SK-N-SH (cell line): ENCODE results near the gene APLP2. TPM values are rescaled to one million over a fixed set of nuclear protein-coding genes. Genes with fewer than 3 reads are reported as not detected.

Experiments
- CTCF ChIA-PET: fragments of 300-600, 350-600 bp; formaldehyde crosslinking; extraction: SDS; loops from one replicate; lab custom pipeline; 2021; lab: Yijun Ruan, JAX
- POLR2A ChIA-PET: fragments of 350-600 bp; sonication (Branson Sonifier 250); formaldehyde crosslinking; extraction: SDS; loops from one replicate; lab custom pipeline; 2020; ENCODE audit warnings: antibody characterized with exemption, inconsistent platforms; lab: Yijun Ruan, JAX
- DNase-seq: peaks from one replicate; pipeline ENCODE4 v3.0.0; 2012
- H2AFZ ChIP-seq: fragments of 200-600 bp; sonication (generic); 2 replicates; pipeline ENCODE4 v1.8.1; 2016; ENCODE audit warnings: antibody characterized with exemption, mild to moderate bottlenecking, low read depth
- H3F3A ChIP-seq: fragments of 200-600 bp; sonication (generic); replicated peaks from 2 replicates; pipeline ENCODE3; 2016; ENCODE audit warnings: antibody characterized with exemption, mild to moderate bottlenecking; ENCODE audit not compliant: insufficient read depth
- H3K27ac ChIP-seq, 2 experiments: fragments of 200-500 bp in 1 of 2; fragments of 200-600 bp in 1 of 2; sonication (Bioruptor generic) in 1 of 2; sonication (generic), shearing (Covaris generic) in 1 of 2; 2 replicates each; pipeline versions ENCODE4 v1.5.1 to v1.6.1; 2014 to 2016; ENCODE audit warnings: low read depth in 2 of 2, inconsistent platforms in 1 of 2, low read length in 1 of 2, mild to moderate bottlenecking in 1 of 2, mixed read lengths in 1 of 2
- H3K27me3 ChIP-seq: fragments of 200-600 bp; sonication (generic), shearing (Covaris generic); 2 replicates; pipeline ENCODE4 v1.6.1; 2016; ENCODE audit warnings: mixed run types; ENCODE audit not compliant: insufficient read depth
- H3K36me3 ChIP-seq, 2 experiments: fragments of 200-500 bp in 1 of 2; fragments of 200-600 bp in 1 of 2; sonication (Bioruptor generic) in 1 of 2; sonication (generic) in 1 of 2; replicated peaks in 1 of 2; 2 replicates each; pipeline versions ENCODE3 to v1.5.1; 2014 to 2016; ENCODE audit warnings: low read length in 1 of 2, mild to moderate bottlenecking in 1 of 2; ENCODE audit not compliant: insufficient read depth in 2 of 2, control insufficient read depth in 1 of 2
- H3K4me1 ChIP-seq, 2 experiments: fragments of 200-500 bp in 1 of 2; fragments of 200-600 bp in 1 of 2; sonication (Bioruptor generic) in 1 of 2; sonication (generic), shearing (Covaris generic) in 1 of 2; 2 replicates each; pipeline versions ENCODE4 v1.5.1 to v1.6.1; 2014 to 2016; ENCODE audit warnings: low read depth in 1 of 2, low read length in 1 of 2, mixed run types in 1 of 2; ENCODE audit not compliant: insufficient read depth in 2 of 2, control insufficient read depth in 1 of 2
- H3K4me2 ChIP-seq: fragments of 200-600 bp; sonication (generic), shearing (Covaris generic); 2 replicates; pipeline ENCODE4 v1.6.1; 2017; ENCODE audit warnings: mixed run types
- H3K4me3 ChIP-seq, 2 experiments: fragments of 200-500 bp in 1 of 2; fragments of 200-600 bp in 1 of 2; sonication (Bioruptor generic) in 1 of 2; sonication (generic), shearing (Covaris generic) in 1 of 2; 2 replicates each; pipeline versions ENCODE4 v1.5.1 to v1.8.1; 2014 to 2016; ENCODE audit warnings: low read depth in 2 of 2, inconsistent platforms in 1 of 2, low read length in 1 of 2, mild to moderate bottlenecking in 1 of 2, mixed read lengths in 1 of 2, moderate library complexity in 1 of 2
- H3K79me2 ChIP-seq: fragments of 200-600 bp; sonication (generic); 2 replicates; pipeline ENCODE4 v1.8.1; 2017; ENCODE audit warnings: mild to moderate bottlenecking; ENCODE audit not compliant: insufficient read depth
- H3K9ac ChIP-seq: fragments of 200-600 bp; sonication (generic); 2 replicates; pipeline ENCODE4 v1.6.1; 2017; ENCODE audit warnings: mixed run types
- H3K9me2 ChIP-seq: fragments of 200-600 bp; sonication (generic); 2 replicates; pipeline ENCODE4 v1.6.1; 2017; ENCODE audit warnings: mixed run types
- H3K9me3 ChIP-seq: fragments of 200-600 bp; sonication (generic); 2 replicates; pipeline ENCODE4 v1.6.1; 2017; ENCODE audit warnings: mixed run types, mild to moderate bottlenecking, moderate library complexity
- H4K20me1 ChIP-seq: fragments of 200-600 bp; sonication (generic); 2 replicates; pipeline ENCODE4 v1.6.1; 2017; ENCODE audit warnings: mild to moderate bottlenecking, mixed run types; ENCODE audit not compliant: insufficient read depth
- CHD2 ChIP-seq: fragments of 150-350 bp; IDR thresholded peaks from 2 replicates; pipeline ENCODE4 v1.6.1; 2018; ENCODE audit warnings: low read length; ENCODE audit not compliant: partially characterized antibody
- EP300 ChIP-seq, 2 experiments: IDR thresholded peaks; 2 replicates each; pipeline versions ENCODE4 v1.4.0 to v1.6.1; 2012; ENCODE audit warnings: borderline replicate concordance in 1 of 2, low read depth in 1 of 2, low read length in 1 of 2
- EZH2phosphoT487 ChIP-seq: fragments of 200-600 bp; sonication (generic); IDR thresholded peaks from 2 replicates; pipeline ENCODE4 v1.6.1; 2017; ENCODE audit warnings: low read depth, mixed run types, mild to moderate bottlenecking, antibody characterized with exemption, moderate library complexity, borderline replicate concordance
- FOXJ3 ChIP-seq: sonication (generic); formaldehyde crosslinking; IDR thresholded peaks from 2 replicates; pipeline ENCODE4 v1.5.1; 2020; ENCODE audit warnings: mild to moderate bottlenecking, missing genetic modification reagents
- MXI1 ChIP-seq: IDR thresholded peaks from 2 replicates; pipeline ENCODE4 v1.6.1; 2012; ENCODE audit warnings: mild to moderate bottlenecking, low read depth, low read length, improper control_type of control experiment
- NFIC ChIP-seq: IDR thresholded peaks from 2 replicates; pipeline ENCODE4 v1.4.0; 2012; ENCODE audit warnings: borderline replicate concordance
- POLR2AphosphoS5 ChIP-seq: IDR thresholded peaks from 2 replicates; pipeline ENCODE4 v1.6.1; 2012; ENCODE audit warnings: low read depth, low read length
- RAD21 ChIP-seq: IDR thresholded peaks from 2 replicates; pipeline ENCODE4 v1.6.1; 2012; ENCODE audit warnings: mild to moderate bottlenecking, low read length
- RCOR1 ChIP-seq: fragments of 150-350 bp; IDR thresholded peaks from 2 replicates; pipeline ENCODE4 v1.6.1; 2017; ENCODE audit warnings: antibody characterized with exemption, low read length
- SIN3A ChIP-seq: IDR thresholded peaks from 2 replicates; pipeline ENCODE4 v1.6.1; 2012; ENCODE audit warnings: low read depth, mild to moderate bottlenecking, low read length, moderate library complexity, borderline replicate concordance
- SMC3 ChIP-seq: IDR thresholded peaks from 2 replicates; pipeline ENCODE4 v1.6.1; 2012; ENCODE audit warnings: low read depth, low read length, improper control_type of control experiment
- TAF1 ChIP-seq: IDR thresholded peaks from 2 replicates; pipeline ENCODE4 v1.6.1; 2012; ENCODE audit warnings: low read depth, mild to moderate bottlenecking, low read length, moderate library complexity, borderline replicate concordance
- TEAD4 ChIP-seq: IDR thresholded peaks from 2 replicates; pipeline ENCODE4 v1.4.0; 2012; ENCODE audit warnings: mild to moderate bottlenecking, borderline replicate concordance; ENCODE audit not compliant: insufficient read depth
- YY1 ChIP-seq: IDR thresholded peaks from 2 replicates; pipeline ENCODE4 v1.4.0; 2012; ENCODE audit warnings: low read depth, mild to moderate bottlenecking
- WGBS: methylation state at CpG from one replicate; pipeline ENCODE4 v1.1.6; 2017; ENCODE audit warnings: low lambda C conversion rate; 5-methylcytosine and 5-hydroxymethylcytosine counted together
- polyA plus RNA-seq, 3 experiments: library from polyadenylated mRNA; depleted of rRNA; stranded (reverse); fragments of >200 nt; gene quantifications; 2 replicates each; pipeline ENCODE4 v1.2.3, GENCODE V29; 2012
- TF ChIP-seq, protein P1 (sequence below): IDR thresholded peaks from 2 replicates; pipeline ENCODE4 v1.6.1; 2012; ENCODE audit warnings: mild to moderate bottlenecking, low read depth, low read length, moderate library complexity
- TF ChIP-seq, protein P2 (sequence below): IDR thresholded peaks from 2 replicates; pipeline ENCODE4; 2012
- TF ChIP-seq, protein P3 (sequence below): IDR thresholded peaks from 2 replicates; pipeline ENCODE4 v1.4.0; 2012; ENCODE audit warnings: low read depth
- TF ChIP-seq, protein P4 (sequence below): IDR thresholded peaks from 2 replicates; pipeline ENCODE4 v1.4.0; 2012; ENCODE audit warnings: low read depth, borderline replicate concordance

The APLP2 gene
- polyA plus RNA-seq, 1 of the 3 experiments (the other 2 are of a cell fraction): 424 TPM

DNA sequence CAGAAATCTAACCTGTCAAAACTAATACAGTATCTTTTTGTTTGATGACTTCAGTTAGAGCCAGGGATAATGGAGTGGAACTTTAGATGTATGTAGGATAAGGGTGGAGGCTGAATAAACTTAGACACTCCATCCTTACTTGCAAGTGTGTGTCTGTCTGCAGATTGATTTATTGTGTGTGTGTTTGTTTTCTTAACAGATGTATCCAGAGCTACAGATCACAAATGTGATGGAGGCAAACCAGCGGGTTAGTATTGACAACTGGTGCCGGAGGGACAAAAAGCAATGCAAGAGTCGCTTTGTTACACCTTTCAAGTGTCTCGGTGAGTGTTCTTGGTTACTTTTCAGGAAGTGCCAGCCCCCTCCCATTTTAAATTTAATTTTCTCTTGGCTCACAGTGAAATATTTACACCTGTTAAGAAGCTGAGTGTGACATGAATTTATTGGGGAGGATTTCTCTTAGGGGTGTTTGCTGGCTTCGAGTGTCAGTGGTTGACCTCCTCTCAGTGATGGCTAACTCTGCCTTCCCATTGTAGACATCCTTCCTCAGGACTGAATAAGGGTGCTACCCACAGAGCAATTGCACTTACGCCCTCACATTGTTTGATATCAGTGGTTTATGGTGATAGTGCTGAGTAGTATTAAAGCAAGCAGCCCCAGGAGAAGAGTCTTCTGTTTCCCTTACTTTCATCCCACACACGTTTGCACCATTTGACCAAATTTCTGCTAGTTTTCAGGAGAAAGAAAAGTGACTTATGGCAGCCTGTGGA is 40.8 kb downstream of the APLP2 start:
- H3K79me2 ChIP-seq: peaks cover 69% of the 10 kb centered on the region
- H4K20me1 ChIP-seq: peaks cover 85% of the 10 kb centered on the region
- H3K4me2 ChIP-seq: no peak overlapping the region
- H2AFZ ChIP-seq: no peak overlapping the region
- peaks cover 4% of the 10 kb centered on the region for H3F3A ChIP-seq
- POLR2A ChIA-PET: no interaction called here
- H3K27me3 ChIP-seq: no peaks in the 10 kb centered on the region
- peaks cover 0 to 4% of the 10 kb centered on the region in 2 experiments; a peak in 2 of 4 replicates for H3K4me1 ChIP-seq
- CTCF ChIA-PET: no interaction called here
- no peaks in the 10 kb centered on the region for H3K9me3 ChIP-seq
- no peaks in the 10 kb centered on the region for H3K9me2 ChIP-seq
- TF ChIP-seq MXI1 (no peak), SIN3A (no peak), RAD21 (no peak), POLR2AphosphoS5 (no peak), CHD2 (no peak), NFIC (no peak), EP300 (IDR thresholded peaks at IDR 0.05; ENCODE audit: borderline replicate concordance in 1 of 2, low read depth in 1 of 2, low read length in 1 of 2) (no peak), YY1 (no peak), FOXJ3 (CRISPR knock-in tag) (no peak), RCOR1 (no peak), TAF1 (no peak), TEAD4 (no peak), EZH2phosphoT487 (no peak), SMC3 (no peak)
- TF ChIP-seq, protein P1, sequence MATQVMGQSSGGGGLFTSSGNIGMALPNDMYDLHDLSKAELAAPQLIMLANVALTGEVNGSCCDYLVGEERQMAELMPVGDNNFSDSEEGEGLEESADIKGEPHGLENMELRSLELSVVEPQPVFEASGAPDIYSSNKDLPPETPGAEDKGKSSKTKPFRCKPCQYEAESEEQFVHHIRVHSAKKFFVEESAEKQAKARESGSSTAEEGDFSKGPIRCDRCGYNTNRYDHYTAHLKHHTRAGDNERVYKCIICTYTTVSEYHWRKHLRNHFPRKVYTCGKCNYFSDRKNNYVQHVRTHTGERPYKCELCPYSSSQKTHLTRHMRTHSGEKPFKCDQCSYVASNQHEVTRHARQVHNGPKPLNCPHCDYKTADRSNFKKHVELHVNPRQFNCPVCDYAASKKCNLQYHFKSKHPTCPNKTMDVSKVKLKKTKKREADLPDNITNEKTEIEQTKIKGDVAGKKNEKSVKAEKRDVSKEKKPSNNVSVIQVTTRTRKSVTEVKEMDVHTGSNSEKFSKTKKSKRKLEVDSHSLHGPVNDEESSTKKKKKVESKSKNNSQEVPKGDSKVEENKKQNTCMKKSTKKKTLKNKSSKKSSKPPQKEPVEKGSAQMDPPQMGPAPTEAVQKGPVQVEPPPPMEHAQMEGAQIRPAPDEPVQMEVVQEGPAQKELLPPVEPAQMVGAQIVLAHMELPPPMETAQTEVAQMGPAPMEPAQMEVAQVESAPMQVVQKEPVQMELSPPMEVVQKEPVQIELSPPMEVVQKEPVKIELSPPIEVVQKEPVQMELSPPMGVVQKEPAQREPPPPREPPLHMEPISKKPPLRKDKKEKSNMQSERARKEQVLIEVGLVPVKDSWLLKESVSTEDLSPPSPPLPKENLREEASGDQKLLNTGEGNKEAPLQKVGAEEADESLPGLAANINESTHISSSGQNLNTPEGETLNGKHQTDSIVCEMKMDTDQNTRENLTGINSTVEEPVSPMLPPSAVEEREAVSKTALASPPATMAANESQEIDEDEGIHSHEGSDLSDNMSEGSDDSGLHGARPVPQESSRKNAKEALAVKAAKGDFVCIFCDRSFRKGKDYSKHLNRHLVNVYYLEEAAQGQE: no peak
- TF ChIP-seq, protein P2, sequence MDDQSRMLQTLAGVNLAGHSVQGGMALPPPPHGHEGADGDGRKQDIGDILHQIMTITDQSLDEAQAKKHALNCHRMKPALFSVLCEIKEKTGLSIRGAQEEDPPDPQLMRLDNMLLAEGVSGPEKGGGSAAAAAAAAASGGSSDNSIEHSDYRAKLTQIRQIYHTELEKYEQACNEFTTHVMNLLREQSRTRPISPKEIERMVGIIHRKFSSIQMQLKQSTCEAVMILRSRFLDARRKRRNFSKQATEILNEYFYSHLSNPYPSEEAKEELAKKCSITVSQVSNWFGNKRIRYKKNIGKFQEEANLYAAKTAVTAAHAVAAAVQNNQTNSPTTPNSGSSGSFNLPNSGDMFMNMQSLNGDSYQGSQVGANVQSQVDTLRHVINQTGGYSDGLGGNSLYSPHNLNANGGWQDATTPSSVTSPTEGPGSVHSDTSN: no peak
- TF ChIP-seq, protein P3, sequence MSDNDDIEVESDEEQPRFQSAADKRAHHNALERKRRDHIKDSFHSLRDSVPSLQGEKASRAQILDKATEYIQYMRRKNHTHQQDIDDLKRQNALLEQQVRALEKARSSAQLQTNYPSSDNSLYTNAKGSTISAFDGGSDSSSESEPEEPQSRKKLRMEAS: no peak
- TF ChIP-seq, protein P4, sequence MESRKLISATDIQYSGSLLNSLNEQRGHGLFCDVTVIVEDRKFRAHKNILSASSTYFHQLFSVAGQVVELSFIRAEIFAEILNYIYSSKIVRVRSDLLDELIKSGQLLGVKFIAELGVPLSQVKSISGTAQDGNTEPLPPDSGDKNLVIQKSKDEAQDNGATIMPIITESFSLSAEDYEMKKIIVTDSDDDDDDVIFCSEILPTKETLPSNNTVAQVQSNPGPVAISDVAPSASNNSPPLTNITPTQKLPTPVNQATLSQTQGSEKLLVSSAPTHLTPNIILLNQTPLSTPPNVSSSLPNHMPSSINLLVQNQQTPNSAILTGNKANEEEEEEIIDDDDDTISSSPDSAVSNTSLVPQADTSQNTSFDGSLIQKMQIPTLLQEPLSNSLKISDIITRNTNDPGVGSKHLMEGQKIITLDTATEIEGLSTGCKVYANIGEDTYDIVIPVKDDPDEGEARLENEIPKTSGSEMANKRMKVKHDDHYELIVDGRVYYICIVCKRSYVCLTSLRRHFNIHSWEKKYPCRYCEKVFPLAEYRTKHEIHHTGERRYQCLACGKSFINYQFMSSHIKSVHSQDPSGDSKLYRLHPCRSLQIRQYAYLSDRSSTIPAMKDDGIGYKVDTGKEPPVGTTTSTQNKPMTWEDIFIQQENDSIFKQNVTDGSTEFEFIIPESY: no peak
- no peak for DNase-seq
- no peak overlapping the region for H3K9ac ChIP-seq
- no peak overlapping the region for H3K4me3 ChIP-seq
- WGBS: 97% methylated on average over 7 of the region's 7 CpGs
- H3K36me3 ChIP-seq: peaks cover 28 to 39% of the 10 kb centered on the region in 2 experiments
- no peak overlapping the region for H3K27ac ChIP-seq
